Breast epithelium (tissue), 4 donors: ENCODE data around the gene RABL2A. TPM values are rescaled to one million over a fixed set of nuclear protein-coding genes. Genes with fewer than 3 reads are reported as not detected.
"Not testable (repeated sequence)": the region's sequence is repeated elsewhere in the genome, so short reads cannot be mapped to it uniquely, and the experiment has no call there.

Source experiments
- DNase-seq, 2 donors: peaks; one replicate each; pipeline ENCODE4 v3.0.0-alpha.2; 2019; ENCODE audit warnings: low spot score in 2 of 2
- H3K27ac ChIP-seq, 2 donors: fragments of 200-600 bp; sonication (generic) in 1 of 2; one replicate each; pipeline ENCODE4 v1.5.1; 2016 to 2019; ENCODE audit warnings: mild to moderate bottlenecking in 1 of 2
- H3K27me3 ChIP-seq, 2 donors: fragments of 200-600 bp; sonication (generic) in 1 of 2; one replicate each; pipeline versions ENCODE4 v1.5.1 to v1.6.0; 2017 to 2019; ENCODE audit warnings: control low read depth in 1 of 2, mild to moderate bottlenecking in 1 of 2
- H3K36me3 ChIP-seq: fragments of 200-600 bp; one replicate; pipeline ENCODE4 v1.5.1; 2019
- H3K4me1 ChIP-seq, 2 donors: fragments of 200-600 bp; sonication (generic); one replicate each; pipeline ENCODE4 v1.5.1; 2016 to 2019; ENCODE audit warnings: control low read depth in 1 of 2
- H3K4me3 ChIP-seq, 3 donors: fragments of 200-600 bp; sonication (generic); 1 replicate in 2 of 3; 2 replicates in 1 of 3; pipeline ENCODE4 v1.5.1; 2016 to 2019; ENCODE audit warnings: mild to moderate bottlenecking in 3 of 3, moderate library complexity in 2 of 3
- H3K9me3 ChIP-seq, 2 donors: fragments of 200-600 bp; sonication (generic) in 1 of 2; one replicate each; pipeline ENCODE4 v1.5.1; 2016 to 2019; ENCODE audit warnings: control low read depth in 1 of 2
- POLR2AphosphoS5 ChIP-seq, 3 donors: sonication (generic); formaldehyde crosslinking; IDR thresholded peaks; one replicate each; pipeline ENCODE4 v1.6.1; 2017; ENCODE audit warnings: antibody characterized with exemption in 3 of 3
- intact Hi-C: fragments of 100-400 bp; cut with DNase I; formaldehyde crosslinking; loops from one replicate; pipeline ENCODE4 v1.15.1; 2023; ENCODE audit warnings: low total_unique reads
- total RNA-seq, 3 donors: library from RNA; depleted of rRNA; stranded (reverse); fragments of >200 nt; gene quantifications; one replicate each; pipeline ENCODE4 v1.1.0, GENCODE V29; 2016
- TF ChIP-seq, protein P1 (sequence below), 3 donors: fragments of 450-650 bp; IDR thresholded peaks; one replicate each; pipeline ENCODE4 v1.5.1; 2016 to 2017; ENCODE audit warnings: antibody characterized with exemption in 3 of 3, mild to moderate bottlenecking in 3 of 3, moderate library complexity in 3 of 3

RABL2A gene
- total RNA-seq = 10 to 100 TPM; 10.1 to 23.7 (median 14.7) TPM

DNA sequence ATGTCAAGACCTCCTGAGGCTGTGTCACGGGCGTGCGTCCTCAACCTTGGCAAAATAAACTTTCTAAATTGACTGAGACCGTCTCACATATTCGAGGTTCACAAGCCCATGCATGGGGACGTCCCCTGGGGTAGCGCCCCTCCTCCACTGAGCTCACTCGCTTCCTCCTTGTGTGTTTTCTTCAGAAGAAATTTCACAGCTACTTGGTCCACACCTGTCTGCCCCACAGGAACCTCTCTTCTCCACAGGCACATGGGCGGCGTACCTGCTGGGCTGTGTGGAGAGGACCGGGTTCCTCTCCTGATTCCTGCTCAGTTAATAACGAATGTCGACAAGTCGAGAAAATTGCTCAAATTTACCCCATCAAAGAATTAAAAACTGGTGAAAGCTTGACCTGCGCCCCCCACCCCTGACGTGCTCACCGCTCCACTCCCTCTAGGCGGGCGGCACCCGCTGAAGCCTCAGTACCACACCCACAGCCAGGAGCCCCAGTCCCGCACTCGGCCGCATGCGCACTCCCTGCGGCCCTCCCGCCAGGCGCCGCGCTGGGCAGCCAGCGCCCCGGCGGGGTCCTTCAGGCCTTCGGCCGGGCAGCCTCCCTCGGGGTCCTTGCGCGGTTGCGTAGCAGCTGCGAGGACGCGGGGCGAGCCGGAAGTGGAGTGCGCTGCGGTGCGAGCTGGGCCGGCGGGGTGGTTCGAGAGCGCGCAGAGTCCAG is at the start of gene RABL2A:
RABL2A (plus strand) TSS at position 651 of the 715 bp plus-strand sequence. CDS start 1,341 bp downstream, outside the sequence.
- H3K4me1 ChIP-seq, intact Hi-C loops, H3K36me3 ChIP-seq, H3K9me3 ChIP-seq, H3K27ac ChIP-seq, H3K27me3 ChIP-seq: not testable (repeated sequence)
- DNase-seq = peak; percentile 69 to 79
- H3K4me3 ChIP-seq = peak within 1 kb of the TSS; percentile 44 to 64 (median 49)

- H3K9me3 ChIP-seq, H3K27ac ChIP-seq, H3K4me1 ChIP-seq, H3K4me3 ChIP-seq, H3K36me3 ChIP-seq, intact Hi-C loops, H3K27me3 ChIP-seq: not testable (repeated sequence)
- peak in 1 of 2 donors; percentile 57 for DNase-seq
These were observed 48.6 kb upstream of the RABL2A start for GRCh38 chr2:113578508-113578907.

DNA sequence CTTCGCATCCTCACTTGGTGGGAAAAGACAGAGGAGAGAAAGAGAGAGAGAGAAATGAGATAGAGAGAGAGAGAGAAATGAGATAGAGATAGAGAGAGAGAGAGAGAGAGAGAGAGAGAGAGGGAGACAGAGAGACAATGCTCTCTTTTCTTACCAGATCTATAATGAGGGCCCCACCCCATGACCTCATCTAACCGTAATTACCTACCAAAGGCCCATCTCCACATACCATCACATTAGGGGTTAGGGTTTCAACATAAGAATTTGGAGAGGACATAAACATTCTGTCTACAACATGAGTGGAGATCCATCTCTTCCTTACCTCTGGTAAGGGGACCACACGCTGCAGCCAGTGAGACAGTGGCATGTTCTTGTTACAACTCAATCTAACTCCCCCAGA is 44.6 kb upstream of the RABL2A start:
- H3K4me1 ChIP-seq, DNase-seq, H3K36me3 ChIP-seq, intact Hi-C loops, H3K27ac ChIP-seq, H3K4me3 ChIP-seq, H3K9me3 ChIP-seq, H3K27me3 ChIP-seq: not testable (repeated sequence)

- peak in 1 of 3 donors; percentile 34 for TF ChIP-seq POLR2AphosphoS5 (IDR thresholded peaks at IDR 0.05)
- H3K27me3 ChIP-seq, H3K4me1 ChIP-seq, H3K36me3 ChIP-seq, intact Hi-C loops, H3K9me3 ChIP-seq: not testable (repeated sequence)
- peak; percentile 47 to 73 for DNase-seq
- Histone ChIP-seq H3K4me3 (peak overlapping the region; percentile 57 to 78 (median 64)), H3K27ac (peak overlapping the region; percentile 78 to 80)
These were observed 43.4 kb upstream of the RABL2A start for GRCh38 chr2:113583521-113584225.

- H3K27me3 ChIP-seq, H3K36me3 ChIP-seq, H3K4me1 ChIP-seq, DNase-seq, H3K9me3 ChIP-seq, intact Hi-C loops: not testable (repeated sequence)
- peak overlapping the region; percentile 69 to 78 for H3K27ac ChIP-seq
- H3K4me3 ChIP-seq = peak overlapping the region; percentile 57 to 78 (median 64)
These were observed 42.6 kb upstream of the RABL2A start for GRCh38 chr2:113584311-113585092.

GRCh38 chr2:113587201-113587600 is 39.9 kb upstream of the RABL2A start:
- DNase-seq, H3K36me3 ChIP-seq, intact Hi-C loops, H3K27me3 ChIP-seq, H3K27ac ChIP-seq, H3K4me3 ChIP-seq, H3K9me3 ChIP-seq, H3K4me1 ChIP-seq: not testable (repeated sequence)
- TF ChIP-seq, protein P1, sequence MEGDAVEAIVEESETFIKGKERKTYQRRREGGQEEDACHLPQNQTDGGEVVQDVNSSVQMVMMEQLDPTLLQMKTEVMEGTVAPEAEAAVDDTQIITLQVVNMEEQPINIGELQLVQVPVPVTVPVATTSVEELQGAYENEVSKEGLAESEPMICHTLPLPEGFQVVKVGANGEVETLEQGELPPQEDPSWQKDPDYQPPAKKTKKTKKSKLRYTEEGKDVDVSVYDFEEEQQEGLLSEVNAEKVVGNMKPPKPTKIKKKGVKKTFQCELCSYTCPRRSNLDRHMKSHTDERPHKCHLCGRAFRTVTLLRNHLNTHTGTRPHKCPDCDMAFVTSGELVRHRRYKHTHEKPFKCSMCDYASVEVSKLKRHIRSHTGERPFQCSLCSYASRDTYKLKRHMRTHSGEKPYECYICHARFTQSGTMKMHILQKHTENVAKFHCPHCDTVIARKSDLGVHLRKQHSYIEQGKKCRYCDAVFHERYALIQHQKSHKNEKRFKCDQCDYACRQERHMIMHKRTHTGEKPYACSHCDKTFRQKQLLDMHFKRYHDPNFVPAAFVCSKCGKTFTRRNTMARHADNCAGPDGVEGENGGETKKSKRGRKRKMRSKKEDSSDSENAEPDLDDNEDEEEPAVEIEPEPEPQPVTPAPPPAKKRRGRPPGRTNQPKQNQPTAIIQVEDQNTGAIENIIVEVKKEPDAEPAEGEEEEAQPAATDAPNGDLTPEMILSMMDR (IDR thresholded peaks at IDR 0.05) = peak in 1 of 3 donors; percentile 23

DNA sequence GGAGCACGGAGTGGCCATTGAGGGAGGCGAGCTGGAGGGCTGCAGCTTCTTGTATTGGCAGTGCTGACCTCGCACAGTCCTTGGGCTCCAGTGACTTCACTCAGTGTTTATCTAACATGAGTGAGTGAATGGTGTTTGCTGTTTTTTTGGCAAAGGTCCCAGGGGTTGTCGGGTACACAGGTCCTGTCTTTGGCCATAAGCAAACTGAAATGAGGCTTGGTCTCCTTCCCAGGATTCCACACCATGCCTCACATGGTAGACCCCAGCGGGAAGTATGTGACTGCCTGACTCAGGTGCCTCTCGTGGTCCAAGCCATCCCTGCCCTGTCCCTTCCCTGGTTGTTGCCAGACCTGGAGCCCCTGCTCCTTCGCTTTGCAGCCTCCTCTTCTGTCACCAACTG is 37.5 kb upstream of the RABL2A start:
- H3K36me3 ChIP-seq, DNase-seq, H3K4me1 ChIP-seq, intact Hi-C loops, H3K27ac ChIP-seq, H3K9me3 ChIP-seq, H3K27me3 ChIP-seq, H3K4me3 ChIP-seq: not testable (repeated sequence)

- H3K4me1 ChIP-seq, H3K27me3 ChIP-seq, H3K4me3 ChIP-seq, intact Hi-C loops, H3K36me3 ChIP-seq, H3K9me3 ChIP-seq, DNase-seq, H3K27ac ChIP-seq: not testable (repeated sequence)
These were observed 35.1 kb upstream of the RABL2A start for GRCh38 chr2:113591926-113592325.

GRCh38 chr2:113593280-113593679 is 33.8 kb upstream of the RABL2A start:
- H3K27ac ChIP-seq, intact Hi-C loops, DNase-seq, H3K4me1 ChIP-seq, H3K9me3 ChIP-seq, H3K36me3 ChIP-seq, H3K27me3 ChIP-seq, H3K4me3 ChIP-seq: not testable (repeated sequence)

- intact Hi-C loops, H3K9me3 ChIP-seq, H3K27me3 ChIP-seq, H3K4me3 ChIP-seq, H3K27ac ChIP-seq, DNase-seq, H3K36me3 ChIP-seq, H3K4me1 ChIP-seq: not testable (repeated sequence)
These were observed 31.3 kb upstream of the RABL2A start for GRCh38 chr2:113595725-113596124.

DNA sequence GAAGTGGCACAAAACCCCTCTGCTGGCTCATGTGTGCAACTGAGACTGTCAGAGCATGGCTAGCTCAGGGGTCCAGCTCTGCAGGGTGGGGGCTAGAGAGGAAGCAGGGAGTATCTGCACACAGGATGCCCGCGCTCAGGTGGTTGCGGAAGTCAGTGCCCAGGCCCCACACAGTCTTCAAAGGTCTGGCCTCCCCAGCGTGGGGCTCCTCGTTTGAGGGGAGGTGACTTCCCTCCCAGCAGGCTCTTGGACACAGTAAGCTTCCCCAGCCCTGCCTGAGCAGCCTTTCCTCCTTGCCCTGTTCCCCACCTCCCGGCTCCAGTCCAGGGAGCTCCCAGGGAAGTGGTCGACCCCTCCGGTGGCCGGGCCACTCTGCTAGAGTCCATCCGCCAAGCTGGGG is 29.9 kb upstream of the RABL2A start:
- H3K27ac ChIP-seq = not testable (repeated sequence)

GRCh38 chr2:113597572-113597971 is 29.5 kb upstream of the RABL2A start:
- H3K4me1 ChIP-seq, H3K27ac ChIP-seq, H3K36me3 ChIP-seq, H3K4me3 ChIP-seq, intact Hi-C loops, H3K9me3 ChIP-seq, DNase-seq, H3K27me3 ChIP-seq: not testable (repeated sequence)

More for the DNA sequence above, 29.9 kb upstream of the RABL2A start:
- H3K36me3 ChIP-seq, H3K27me3 ChIP-seq, H3K9me3 ChIP-seq, H3K4me3 ChIP-seq, intact Hi-C loops, DNase-seq, H3K4me1 ChIP-seq: not testable (repeated sequence)
